Stimulated activated CD8-positive, alpha-beta memory T cell treated with anti-CD3 and anti-CD28 coated beads, Interleukin-7, amount 100 ng/mL, for 1 hour (primary cell): ENCODE data around the gene MS4A6E.
"Not testable (repeated sequence)": the region's sequence is repeated elsewhere in the genome, so short reads cannot be mapped to it uniquely, and the experiment has no call there.

Experiments
- DNase-seq, 2 donors: peaks; one replicate each; pipeline ENCODE4 v3.0.0-alpha.2; 2020; ENCODE audit warnings: low read depth in 2 of 2

Gene MS4A6E

DNA sequence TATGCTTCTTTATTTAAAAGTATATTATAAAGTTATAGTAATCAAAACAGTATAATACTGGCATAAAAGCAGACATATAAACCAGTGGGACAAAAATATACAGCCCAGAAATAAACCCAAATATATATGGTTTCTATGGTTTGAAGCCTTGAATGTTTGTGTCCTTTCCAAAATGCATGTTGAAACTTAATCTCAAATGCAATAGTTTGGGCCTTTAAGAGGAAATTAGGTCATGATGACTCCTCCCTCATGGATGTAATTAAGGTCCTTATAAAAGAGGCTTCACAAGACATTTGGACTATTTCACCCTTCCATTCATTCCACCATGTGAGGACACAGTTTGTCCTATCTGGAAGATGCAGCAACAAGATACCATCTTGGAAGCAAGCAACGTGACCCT lies at the start of gene MS4A6E:
MS4A6E (plus strand) TSS at position 301 of the 400 bp plus-strand sequence. CDS start 7,641 bp downstream, outside the sequence.
- DNase-seq = no peak

DNA sequence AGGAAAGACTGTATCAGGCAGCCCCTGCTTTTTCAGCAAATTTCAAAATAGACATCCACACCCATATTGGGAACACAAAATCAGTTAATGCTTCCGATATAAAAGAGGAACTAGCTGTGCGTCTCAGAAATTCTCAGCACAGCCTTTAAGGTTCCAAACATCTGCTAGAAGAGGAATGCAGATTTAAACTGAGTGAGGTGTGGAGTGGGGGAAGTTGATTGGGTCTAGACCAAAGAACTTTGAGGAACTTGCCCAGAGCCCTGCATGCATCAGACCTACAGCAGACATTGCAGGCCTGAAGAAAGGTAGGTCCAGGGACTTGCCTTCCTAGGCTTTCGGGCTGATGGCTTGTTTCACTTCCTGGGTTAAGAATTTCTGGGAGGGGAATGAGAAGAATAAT lies 46.6 kb upstream of the MS4A6E start, which contains the start of gene MS4A4A:
MS4A4A (plus strand) TSS at position 255 of the 400 bp plus-strand sequence; CDS start at position 265, 10 bp downstream.
- no peak for DNase-seq

DNA sequence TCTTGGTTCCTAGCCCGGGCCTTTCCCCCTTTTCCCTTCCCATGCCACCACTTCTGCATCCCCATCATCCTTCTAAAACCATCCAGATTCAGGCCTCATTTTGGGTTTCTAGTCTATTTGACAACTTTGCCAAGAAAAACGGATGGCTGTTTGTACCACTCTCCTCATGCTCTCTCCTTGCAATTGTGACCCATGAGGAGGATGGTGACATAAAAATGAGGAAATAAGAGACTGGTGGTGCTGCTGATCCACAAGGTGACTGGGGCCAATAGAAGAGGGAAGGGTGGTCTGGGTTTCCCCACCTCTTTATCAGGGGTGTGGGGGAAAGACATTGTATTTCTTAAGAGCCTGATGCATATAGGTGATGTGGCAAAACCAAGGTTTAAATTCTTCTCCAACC lies 45.6 kb upstream of the MS4A6E start:
- no peak for DNase-seq

GRCh38 chr11:60282286-60282685 lies 44.8 kb upstream of the MS4A6E start:
- no peak for DNase-seq

DNA sequence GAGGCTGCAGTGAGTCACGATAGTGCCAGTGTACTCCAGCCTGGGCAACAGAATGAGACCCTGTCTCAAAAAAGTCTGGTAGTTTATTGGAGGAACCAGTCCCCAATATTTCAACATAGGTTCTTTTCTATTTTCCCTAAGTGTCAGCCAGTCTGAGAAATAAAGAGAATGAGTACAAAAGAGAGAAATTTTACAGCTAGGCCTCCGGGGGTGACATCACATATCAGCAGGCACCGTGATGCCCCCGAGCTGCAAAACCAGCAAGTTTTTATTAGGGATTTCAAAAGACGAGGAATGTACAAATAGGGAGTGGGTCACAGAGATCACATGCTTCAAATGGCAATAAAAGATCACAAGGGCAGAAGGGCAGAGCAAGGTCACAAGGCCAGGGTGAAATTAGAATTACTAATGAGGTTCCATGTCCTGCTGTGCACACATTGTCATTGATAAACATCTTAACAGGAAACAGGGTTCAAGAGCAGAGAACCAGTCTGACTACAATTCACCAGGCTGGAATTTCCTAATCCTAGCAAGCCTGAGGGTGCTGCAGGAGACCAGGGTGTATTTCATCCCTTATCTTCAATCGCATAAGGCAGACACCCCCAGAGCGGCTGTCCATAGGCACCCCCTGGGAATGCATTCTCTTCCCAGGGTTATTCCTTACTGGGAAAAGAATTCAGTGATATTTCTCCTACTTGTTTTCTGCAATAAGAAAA lies 41.5 kb upstream of the MS4A6E start:
- DNase-seq = not testable (repeated sequence)

DNA sequence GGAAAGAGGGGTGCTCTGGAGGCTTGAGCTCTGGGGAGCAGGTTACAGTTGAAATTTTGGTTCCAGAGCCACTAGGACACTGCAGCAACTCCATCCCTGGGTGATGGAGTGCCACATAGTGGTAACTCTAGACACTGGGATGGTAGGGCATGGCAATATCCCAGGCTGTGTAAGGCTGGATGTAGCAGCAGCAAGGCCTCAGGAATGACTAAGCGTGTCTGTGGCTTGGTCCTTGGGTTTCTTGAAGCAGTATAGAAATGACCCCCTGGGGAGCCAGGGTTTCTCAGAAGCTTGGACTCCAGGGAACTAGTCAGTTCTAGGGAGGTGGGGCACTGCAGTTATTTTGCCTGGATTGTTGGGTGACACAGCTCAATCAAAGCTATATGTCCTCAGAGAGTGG lies 38.5 kb upstream of the MS4A6E start:
- no peak for DNase-seq

- no peak for DNase-seq
Observed at GRCh38 chr11:60292145-60292544, 34.9 kb upstream of the MS4A6E start.

- no peak for DNase-seq
Observed at GRCh38 chr11:60301178-60301577, 25.9 kb upstream of the MS4A6E start.

DNA sequence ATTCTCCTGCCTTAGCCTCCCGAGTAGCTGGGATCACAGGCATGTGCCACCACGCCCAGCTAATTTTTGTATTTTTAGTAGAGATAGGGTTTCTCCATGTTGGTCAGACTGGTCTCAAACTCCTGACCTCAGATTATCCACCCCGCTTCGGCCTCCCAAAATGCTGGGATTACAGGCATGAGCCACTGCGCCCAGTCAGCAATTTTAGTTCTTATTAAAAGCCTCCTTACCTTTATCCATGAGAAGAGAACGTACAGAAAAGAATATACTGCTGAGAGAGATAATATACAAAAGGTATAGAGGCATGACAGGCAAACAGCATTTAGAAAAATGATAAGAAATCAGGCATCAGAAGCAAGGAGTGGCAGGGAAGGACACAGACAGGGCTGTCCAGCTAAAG lies 25.2 kb upstream of the MS4A6E start:
- not testable (repeated sequence) for DNase-seq

DNA sequence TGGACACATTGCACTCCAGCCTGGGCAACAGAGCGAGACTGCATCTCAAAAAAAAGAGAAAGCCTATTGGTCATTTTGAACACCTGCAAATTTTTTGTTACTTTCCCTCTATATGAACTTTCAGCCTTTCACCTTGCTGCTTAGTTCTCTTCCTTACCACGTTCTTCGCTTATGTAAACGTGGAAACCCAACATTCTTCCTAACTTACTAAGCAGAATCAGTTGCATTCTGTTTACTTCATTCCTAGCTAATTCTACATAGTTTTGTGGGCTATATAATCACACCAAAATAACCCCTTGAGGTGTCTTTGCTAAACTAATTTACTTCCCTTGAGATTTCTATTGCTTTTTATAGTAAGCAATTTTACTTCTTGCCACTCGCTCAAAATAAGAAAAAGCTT lies 23.4 kb upstream of the MS4A6E start:
- DNase-seq = no peak

DNA sequence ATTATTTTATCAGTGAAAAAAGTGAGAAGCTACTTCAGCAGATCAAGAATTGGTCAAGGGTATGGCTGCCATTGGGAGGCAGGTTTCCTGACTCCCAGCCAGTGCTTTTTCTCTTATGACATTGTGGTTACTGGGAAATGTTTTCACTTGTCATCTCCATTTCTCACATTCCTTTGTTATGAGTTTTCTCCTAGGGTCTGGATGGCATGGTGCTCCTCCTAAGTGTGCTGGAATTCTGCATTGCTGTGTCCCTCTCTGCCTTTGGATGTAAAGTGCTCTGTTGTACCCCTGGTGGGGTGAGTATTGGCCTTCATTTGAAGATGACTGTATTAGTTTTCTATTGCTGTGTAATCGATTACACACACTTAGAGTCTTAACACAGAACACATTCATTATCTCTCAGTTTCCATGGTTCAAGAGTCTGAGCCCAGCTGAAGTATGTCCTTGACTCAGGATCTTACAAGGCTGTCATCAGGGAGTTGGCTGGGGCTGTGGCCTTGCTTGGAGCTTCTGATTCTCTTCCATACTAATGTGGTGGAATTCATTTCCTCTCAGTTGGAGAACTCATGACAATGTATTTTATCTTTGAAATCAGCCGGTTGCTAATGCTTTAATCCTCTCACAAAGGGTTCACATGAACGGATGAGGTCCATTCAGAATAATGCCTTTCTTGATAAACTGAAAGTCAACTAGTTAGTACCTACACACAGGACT lies 21.0 kb upstream of the MS4A6E start:
- DNase-seq = no peak

DNA sequence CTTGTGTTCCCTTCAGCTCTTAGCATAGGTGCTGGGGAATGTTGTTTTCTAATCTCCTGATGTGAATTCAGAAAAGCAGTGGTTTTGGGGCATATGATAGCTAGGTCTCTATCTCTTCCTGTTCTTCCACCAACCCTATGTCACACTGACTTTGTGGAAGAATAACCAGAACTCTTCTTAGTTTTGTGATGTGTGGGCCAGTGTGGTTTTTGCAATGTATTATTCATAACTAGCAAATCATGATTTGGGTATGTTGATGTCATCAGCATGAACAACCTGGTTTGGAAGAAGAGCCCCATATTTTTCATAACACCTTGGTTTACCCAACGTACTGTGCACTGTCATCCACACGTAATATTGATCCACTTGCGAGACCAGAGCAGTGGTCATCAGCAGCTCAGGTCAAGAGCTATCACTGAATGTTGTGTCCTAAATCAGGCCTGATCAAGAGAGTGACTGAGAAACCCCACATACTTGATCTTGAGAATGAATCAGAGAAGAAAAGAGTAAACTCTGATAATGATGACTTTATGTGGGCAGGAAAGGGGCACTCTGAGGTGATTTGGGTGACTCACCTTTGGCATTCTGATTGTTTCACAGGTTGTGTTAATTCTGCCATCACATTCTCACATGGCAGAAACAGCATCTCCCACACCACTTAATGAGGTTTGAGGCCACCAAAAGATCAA lies 19.4 kb upstream of the MS4A6E start:
- no peak for DNase-seq

DNA sequence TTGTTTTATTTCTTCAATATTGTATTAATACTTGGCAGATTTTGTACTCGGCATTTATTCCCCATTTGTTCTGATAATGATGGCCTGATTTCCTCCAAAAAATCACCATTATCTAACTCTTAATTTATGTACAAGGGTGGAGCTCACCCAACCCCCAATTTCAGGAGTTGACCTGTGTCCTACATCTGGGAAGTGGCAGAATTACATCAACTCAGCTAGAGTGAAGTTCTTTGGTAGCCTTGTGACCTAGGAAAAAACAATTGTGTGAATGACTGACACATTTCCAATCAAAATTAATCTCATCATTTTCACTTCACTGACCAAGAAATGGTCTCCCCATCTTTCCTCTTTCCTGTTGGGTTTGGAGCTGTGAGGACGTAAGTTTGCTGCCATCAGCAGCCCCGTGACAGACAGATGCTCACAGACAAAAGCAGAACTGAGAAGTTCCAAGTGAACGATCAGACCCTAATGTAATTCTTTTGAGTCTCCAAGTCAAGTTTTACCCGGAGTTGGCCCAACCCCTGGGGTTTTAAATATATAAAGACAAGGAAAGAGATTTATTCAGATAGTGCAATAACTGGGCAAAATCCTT lies 16.6 kb upstream of the MS4A6E start:
- DNase-seq = no peak

DNA sequence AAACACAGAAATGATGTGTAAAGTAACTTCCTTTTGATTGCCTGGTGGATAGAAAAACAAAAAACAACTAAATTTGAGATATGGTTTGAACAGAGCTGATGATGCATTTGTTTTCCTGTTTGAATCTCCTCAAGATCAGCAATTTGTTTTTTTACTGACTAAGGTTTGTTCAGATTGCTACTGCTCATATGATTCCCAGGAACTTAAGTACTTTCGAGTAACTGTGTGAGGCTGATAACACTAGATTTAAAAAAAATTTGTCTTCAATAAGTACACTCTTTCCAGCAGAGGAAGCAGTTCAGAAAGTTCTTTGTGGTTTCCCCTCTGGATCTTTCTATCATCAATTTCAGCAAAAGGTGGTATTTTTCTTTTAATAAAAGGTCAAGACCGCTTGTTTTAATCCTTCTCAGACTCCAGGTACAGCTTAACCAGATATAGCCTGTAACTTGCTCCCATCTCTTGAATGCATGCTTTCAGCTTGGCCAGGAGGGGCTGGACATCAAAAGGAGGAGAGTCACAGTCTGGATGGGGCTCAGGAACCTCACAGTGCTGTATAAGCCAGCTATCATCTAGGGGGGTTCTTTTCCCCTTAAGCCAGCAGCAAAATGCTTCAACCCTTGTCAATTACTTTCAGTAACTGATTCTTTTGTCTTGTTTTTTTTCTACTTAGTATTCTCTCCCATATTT lies 12.3 kb upstream of the MS4A6E start:
- DNase-seq = no peak

GRCh38 chr11:60315871-60316270 lies 11.2 kb upstream of the MS4A6E start:
- DNase-seq = no peak

DNA sequence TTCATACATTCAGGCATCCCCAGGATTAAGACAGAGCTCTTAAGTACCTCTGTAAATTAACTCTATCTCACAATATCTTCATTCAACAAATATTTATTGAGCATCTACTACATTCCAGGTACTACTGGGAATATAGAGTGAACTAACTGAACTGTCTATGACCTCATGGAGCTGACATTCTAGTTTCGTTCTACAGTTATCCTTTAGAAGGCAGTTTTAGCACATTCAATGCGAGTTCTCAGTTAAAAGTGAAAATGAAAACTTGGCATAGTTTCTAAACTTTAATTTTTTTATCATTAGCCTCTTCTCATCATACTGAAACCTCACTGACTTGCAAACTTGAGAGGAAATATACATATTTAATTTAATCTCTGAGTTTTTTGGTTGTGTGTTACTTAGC lies 10.7 kb upstream of the MS4A6E start:
- DNase-seq = no peak

DNA sequence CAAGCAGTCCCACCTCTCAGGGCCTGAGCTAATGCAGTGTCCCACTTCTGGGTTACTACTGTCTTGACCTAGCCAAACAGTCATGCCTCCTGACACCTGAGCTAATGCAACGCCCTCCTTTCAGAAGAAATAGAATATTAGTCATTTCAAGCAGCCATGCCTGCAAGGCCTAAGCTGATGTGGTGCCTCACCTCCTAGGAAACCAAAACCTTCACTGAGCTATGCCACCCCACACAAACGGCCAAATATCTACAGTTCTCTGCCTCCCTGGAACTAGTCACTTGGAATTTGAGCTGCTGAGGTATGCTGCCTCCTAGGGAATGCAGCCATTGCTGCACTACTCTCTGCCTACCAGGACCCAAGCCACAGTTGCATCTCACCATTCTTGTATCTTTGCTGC lies 8.3 kb upstream of the MS4A6E start:
- no peak for DNase-seq

GRCh38 chr11:60321051-60321450 lies 6.0 kb upstream of the MS4A6E start:
- no peak for DNase-seq

DNA sequence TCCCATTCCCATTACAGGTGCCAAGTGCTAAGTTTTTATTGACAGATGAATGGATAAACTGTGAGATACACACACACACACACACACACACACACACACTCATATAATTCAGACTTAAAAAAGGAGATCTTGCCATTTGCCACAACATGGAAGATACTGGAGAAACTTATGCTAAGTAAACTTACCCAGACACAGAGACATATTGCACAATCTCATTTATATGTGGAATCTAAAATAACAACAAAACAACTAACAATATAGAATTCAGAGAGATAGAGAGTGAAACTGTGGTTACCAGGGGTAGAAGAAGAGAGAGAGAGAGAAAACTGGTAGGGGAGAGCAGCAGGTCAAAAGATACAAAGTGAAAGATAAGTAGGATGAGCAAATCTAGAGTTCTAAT lies 1.4 kb downstream of the MS4A6E start:
- DNase-seq = no peak

DNA sequence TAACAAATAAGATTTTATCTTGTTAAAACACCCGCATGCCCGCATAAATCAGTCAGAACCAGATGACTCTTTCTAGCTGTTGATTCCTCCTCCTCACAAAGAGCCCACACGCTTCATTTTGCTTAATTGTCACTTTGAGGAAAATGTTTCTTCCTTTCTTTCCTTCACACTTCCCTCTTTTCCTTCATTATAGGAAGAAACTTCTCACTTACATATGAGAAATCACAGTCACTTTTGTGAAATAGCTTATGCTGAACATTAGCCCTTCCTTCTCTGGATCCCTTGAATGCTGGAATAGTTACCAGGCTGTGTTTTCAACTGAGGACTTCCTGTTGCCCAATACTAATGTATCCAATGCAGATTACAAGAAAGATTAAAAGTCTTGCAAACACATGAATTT lies 5.8 kb downstream of the MS4A6E start:
- no peak for DNase-seq

- DNase-seq = peak; percentile 11 to 34
Observed at GRCh38 chr11:60334005-60334620, 7.1 kb downstream of the MS4A6E start.
